HG03558 (cell line): ENCODE data around the gene SLC24A3.
"Not testable (repeated sequence)": the region's sequence is repeated elsewhere in the genome, so short reads cannot be mapped to it uniquely, and the experiment has no call there.

Experiments used
- ATAC-seq: cut with Tn5 transposase; IDR thresholded peaks from one replicate; pipeline ENCODE4 v1.9.1; 2021; ENCODE audit warnings: moderate number of reproducible peaks; ENCODE audit not compliant: unreplicated experiment; ENCODE audit errors: extremely low read depth

Gene SLC24A3

GRCh38 chr20:19749618-19750071 lies 537.2 kb downstream of the SLC24A3 start:
- ATAC-seq: no peak

GRCh38 chr20:19750101-19750606 lies 537.7 kb downstream of the SLC24A3 start:
- no peak for ATAC-seq

DNA sequence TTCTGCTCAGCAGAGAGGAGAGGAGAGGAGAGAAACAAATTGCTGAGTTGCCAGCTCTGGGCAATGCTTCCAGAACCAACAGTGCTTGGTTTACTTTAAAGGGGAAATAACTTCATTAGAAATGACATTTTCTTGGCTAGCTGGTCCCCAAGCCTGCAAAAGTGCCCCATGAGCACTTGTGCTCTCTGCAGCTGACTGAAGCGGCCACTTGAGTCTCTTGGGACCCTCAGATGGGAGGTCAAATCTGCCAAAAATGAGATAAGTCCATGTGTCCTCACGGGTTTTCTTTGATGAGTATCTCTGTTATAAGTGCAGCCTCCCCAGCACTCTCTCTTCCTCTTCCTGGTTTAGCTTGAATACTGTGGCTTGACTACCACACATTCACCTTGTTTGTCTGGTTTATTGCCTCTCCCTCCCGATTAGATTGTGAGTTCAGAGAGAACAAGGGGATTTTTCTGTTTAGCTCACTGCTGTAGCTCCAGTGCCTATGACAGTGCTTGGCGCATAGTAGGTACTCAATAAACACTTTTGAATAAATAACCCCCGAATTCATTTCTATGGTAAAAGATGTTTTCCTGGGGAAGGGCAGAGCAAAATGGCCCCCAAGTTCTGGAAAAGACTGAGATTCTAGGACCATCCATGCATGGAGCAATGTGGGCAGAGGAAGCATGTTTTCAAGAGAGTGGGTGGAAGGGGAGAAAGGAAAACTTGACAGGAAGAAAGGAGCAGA lies 538.6 kb downstream of the SLC24A3 start:
- ATAC-seq: no peak

GRCh38 chr20:19754201-19754600 lies 541.8 kb downstream of the SLC24A3 start:
- ATAC-seq: not testable (repeated sequence)

DNA sequence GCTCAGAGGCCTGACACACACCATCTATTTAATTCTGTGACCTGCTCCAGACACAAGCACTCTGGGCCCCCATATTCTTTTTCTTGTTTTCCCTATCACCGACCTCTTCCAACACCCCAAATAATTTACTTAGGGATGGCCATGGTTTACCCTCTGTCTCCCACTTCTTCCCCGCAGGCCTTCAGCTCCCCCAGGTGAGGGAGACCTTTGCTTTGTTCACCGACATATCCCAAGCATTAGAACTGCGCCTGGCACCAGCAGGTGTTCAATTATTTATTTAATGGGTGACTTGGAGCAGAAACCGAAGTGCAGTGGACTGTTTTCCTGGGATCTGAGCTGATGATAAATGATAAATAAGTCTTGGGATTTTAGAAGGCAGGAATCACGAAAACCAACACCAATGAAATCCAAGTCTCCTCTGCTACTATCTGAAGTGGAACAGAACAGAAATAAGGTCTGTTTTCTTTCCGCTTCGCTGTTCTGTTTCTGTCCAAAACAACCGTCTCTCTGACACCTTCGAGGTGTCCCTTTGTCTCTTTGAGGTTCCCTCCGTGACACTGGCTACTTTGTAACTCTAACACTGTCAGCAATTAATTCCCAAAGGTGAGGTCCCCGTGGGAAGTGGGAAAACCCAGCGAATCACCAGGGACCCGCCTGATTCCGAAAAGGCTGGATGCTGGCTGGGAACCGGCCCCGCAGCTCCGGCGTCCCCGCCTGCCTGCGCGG lies 544.5 kb downstream of the SLC24A3 start:
- ATAC-seq: no peak

DNA sequence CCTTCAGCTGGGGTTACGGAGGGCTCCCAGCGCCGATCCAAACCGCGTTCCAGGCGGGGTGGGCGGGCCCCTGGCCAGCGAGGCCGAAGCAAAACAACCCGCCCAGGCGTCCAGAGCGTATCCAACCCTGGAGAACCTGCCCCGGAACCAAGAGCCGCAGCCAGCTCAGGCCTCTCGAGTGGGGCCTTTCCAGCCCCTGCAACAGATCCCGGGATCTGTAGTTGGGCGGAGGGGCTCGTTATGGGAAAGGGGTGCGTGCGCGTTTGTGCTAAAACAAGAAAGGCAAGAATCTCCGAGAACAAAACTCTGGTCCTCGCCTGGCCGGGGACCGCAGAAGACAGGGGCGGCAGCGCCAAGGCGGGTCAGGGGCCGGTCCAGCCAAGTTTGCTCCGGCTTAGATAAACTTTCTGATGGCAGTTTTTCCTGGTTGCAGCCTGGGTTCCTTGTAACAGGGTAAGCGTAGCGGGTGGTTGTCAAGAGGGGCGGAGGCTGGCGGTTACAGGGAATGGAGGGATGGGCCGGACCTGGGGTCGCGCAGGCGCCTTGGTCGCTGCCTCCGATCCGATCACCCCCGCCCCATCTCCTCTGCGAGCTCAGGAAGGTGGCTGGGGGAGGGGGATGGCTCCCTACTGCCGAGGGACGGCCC lies 545.2 kb downstream of the SLC24A3 start:
- ATAC-seq: no peak

GRCh38 chr20:19758133-19758500 lies 545.7 kb downstream of the SLC24A3 start, which contains the start of gene RIN2:
TSS of gene RIN2 (plus strand) at chr20:19758258. CDS start at chr20:19889602, 131,344 bp downstream.
- ATAC-seq: no peak

- no peak for ATAC-seq
Observed at GRCh38 chr20:19758501-19759331, 546.3 kb downstream of the SLC24A3 start.

DNA sequence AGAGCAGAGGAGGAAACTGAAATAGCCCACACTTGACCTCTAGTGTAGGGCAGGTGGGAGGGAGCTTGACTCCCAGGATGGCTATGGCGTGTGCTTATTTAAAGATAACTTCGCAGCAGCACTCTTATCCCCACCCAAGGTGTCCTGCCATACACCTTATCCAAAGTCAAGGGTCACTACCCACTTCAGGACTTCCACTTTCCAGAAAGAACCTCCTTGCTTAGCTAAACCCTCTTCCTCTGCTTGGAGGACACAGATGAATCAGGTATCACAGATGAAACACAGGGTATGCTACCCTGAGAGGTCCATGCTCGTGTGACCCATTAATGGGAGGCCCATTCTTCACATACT lies 547.9 kb downstream of the SLC24A3 start:
- no peak for ATAC-seq

DNA sequence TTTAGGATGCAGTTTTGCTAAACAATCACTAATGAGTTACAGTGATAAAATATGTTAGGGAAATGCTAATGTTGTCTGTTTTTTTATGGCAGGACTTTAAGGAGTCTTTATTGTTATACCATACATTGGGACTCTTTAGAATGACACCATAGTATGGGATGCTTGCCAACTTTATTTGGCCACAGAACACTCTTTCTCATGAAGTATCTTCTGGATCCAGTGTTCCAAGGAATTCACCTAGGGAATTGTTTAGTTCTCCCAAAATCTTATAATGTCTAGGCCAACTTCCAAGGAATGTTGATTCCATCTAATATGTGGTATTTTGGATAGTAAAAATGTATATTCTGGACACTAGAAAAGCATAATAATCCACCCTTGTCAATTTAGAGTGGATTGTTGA lies 548.9 kb downstream of the SLC24A3 start:
- no peak for ATAC-seq

DNA sequence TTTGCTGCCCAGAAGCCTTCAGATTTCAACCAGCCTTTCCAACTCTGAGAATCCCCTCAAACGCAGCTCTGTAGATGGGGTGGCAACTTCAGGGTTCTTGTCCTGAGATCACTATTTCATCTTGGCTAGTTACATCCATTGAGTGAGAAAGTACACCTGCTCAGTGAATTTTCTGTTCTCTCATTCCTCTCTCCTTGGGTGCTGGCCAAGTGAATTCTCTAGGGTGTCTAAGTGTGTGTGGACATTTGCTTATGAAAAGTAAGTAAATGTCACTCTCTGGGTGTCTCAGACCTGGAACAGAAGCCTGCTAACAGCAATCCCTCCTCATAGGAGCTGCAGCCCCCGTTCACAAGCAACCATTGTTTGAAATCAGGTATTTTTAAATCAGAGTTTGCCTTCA lies 549.4 kb downstream of the SLC24A3 start:
- ATAC-seq: no peak

GRCh38 chr20:19764207-19764606 lies 551.8 kb downstream of the SLC24A3 start:
- no peak for ATAC-seq

GRCh38 chr20:19765266-19765665 lies 552.8 kb downstream of the SLC24A3 start:
- ATAC-seq: no peak

GRCh38 chr20:19765913-19766312 lies 553.5 kb downstream of the SLC24A3 start:
- no peak for ATAC-seq

DNA sequence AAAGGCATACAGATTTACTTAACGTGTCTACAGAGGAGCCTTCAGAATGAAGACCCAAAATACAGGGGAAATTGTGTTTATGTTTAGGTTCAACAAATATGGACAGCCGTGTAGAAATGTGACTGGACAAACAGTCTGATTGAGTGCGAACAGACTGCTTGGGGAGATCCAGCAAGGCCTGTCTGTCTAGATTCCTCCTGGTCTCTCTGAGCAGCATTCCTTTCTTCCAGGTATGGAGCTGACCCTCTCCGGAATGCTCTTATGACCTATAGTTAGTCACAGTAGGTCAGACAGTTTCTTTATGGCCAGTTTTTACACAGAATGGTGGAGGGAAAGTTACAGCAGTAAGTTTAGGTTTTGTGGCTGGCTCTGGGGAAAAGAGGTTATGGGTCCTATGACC lies 554.6 kb downstream of the SLC24A3 start:
- no peak for ATAC-seq

DNA sequence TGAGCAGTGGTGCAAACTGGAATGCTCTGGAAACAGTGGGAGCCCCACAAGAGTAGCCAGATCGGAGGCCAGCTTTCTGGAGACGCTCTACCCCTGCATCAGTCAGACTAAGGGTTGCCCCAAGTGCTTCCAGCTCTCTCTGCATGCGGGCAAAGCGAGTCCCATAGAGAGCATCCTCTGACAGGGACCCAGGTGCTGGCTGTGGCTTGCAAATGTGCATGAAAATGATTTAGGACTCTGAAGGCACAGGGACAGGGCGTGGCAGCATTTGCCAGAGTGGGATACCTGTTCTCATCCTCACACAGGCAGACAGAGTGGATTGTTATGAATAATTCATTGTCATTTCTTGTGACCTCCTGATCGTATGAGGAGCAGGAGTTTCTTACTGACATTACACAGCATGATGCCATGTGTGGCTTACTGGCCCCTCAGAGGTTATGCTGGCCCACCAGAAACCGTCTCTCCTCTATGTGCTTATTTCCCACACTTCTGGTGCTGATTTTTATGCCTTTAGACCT lies 555.9 kb downstream of the SLC24A3 start:
- no peak for ATAC-seq

DNA sequence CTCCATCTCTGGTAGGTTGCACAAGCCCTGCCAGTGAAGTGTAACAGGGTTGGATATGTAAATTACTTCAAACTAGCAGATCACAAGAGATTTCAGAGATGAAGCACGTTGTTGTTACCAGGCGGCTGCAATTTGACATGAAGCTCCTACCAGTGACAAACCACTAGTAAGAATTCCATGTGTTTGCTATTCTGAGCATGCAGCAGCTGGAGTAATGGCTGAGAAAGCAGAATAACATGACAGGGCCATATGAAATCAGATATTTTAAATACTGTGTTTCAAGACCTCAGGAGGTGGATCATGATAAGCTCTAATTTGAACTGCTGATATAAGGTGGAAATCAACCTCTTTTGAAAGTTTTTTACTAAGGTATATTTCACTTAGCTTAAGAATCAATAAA lies 557.1 kb downstream of the SLC24A3 start:
- no peak for ATAC-seq

GRCh38 chr20:19770375-19770774 lies 557.9 kb downstream of the SLC24A3 start:
- ATAC-seq: no peak

GRCh38 chr20:19771031-19771430 lies 558.6 kb downstream of the SLC24A3 start:
- ATAC-seq: no peak
